ENCODE measurements around the gene THADA. TPM values are rescaled to one million over a fixed set of nuclear protein-coding genes. Genes with fewer than 3 reads are reported as not detected.

THADA gene
- polyA plus RNA-seq, 3 donors: 31.0 to 43.5 (median 34.5) TPM

DNA sequence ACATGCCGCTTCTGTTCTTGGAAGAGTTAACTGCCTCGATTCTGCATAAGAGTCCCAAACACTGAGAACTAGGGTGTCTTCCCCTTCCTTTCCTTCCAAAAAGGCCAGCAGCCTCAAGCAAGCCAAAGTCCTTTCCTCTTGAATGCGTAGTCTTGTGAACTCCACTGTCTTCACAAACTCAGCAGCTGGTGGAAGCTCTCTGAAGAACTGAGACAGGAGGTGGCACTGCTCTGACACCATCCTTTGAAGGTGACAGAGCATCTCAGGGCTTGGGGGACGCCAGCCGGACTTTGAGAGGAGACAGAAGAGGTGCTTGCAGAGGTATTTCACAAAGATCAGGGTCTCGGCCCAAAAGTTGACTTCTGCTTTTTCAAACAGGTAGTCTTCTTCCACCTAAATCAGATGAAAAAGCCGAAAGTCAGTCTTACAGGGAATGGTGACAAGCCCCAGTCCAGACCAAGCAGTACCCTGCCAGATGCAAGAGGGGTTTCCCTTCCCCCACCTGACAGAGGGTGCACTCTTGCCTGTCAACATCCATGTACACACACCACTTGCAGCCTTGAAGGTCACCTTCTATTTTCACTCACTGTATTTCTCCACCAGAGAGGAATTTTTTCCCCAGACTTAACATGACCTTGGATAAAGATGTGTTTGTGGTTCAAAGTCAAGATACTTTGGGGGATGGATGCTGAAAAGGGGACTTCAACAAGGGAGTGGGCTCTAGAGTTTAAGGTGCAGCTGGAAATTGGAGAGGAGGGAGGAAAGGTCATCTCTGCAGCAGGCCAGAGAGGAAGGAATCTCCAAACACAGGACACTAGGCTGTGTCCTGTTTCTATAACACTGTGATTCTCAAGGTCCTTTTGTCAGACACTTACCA lies 364.6 kb downstream of the THADA start:
- DNase-seq (ENCODE audit: extremely low read depth in 1 of 11, low read depth in 9 of 11, low spot score in 4 of 11): no peak

DNA sequence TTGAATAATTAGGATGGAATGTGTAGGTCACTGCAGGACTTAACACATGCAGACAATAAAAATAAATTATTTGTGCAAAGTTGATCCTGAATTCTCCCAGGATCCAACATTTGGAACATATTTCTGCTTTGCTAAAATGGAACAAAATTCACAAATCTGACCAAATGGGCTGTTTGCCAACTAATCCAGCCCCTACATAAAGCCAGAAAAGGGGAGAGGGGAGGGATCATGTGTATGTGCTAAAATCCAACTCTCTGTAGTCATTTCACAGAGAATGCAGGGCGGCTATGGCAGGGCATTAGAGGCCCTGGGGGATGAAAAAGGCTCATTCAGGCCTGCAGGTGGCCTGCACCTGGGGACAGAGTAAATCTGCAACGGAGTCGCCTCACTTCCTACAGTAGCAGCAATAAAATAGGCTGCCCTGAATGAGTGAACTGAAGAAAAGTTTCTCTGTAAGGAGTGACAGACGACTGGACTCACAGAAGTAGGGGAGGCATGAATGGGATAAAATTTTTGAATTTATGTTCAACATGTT lies 365.4 kb downstream of the THADA start:
- no peak for DNase-seq (ENCODE audit: extremely low read depth in 1 of 11, low read depth in 9 of 11, low spot score in 4 of 11)

- no peak for DNase-seq (ENCODE audit: extremely low read depth in 1 of 11, low read depth in 9 of 11, low spot score in 4 of 11)
Observed at GRCh38 chr2:43228756-43229659, 366.8 kb downstream of the THADA start.

DNA sequence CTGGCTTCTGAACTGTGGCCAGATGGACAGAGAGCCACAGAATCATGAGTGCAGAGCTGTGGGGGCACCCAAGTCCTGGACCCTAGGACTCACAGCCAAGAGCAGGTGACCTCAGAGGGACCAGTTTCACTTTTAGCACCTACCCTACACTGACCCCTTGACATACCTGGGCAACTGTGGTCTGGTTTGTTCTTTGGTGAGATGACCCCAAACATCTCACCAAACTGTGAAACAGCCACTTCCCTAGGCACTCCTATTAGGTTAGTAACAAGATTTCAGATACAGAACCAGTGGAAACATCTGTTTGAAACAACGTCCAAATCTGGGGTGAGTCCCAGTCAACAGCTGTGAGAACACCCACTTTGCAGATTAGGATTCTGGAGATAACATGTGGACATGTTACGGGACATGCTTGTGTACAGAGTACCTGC lies 367.5 kb downstream of the THADA start:
- no peak for DNase-seq (ENCODE audit: extremely low read depth in 1 of 11, low read depth in 9 of 11, low spot score in 4 of 11)

DNA sequence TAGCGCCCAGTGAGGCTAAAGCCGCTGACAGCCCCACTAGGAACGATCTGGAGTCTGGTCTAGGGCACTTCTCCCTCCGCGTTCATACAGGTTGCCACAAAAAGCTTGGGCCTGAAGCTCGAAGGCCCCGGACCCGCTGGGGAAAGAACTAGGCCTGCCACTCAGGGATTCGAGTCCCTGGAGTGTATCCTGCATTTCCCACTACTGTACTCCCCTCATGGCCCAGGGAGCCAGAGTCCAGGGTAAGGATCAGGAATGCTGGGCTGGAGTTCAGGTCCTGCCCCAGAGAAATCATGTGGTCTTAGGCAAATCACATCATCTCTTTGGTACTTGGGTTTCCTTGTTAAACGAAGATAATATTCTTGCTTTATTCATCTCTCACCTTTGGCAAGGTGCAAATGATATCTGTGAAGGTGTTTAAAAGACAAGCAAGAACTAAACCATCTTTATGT lies 368.0 kb downstream of the THADA start:
- DNase-seq (ENCODE audit: extremely low read depth in 1 of 11, low read depth in 9 of 11, low spot score in 4 of 11): no peak

GRCh38 chr2:43226955-43227829 lies 368.6 kb downstream of the THADA start:
- DNase-seq (ENCODE audit: extremely low read depth in 1 of 11, low read depth in 9 of 11, low spot score in 4 of 11): peak in 5 of 11 donors; percentile 65 to 77 (median 73)

GRCh38 chr2:43226558-43226954 lies 369.3 kb downstream of the THADA start, which contains the start of gene ZFP36L2:
Gene ZFP36L2 (minus strand): TSS chr2:43226606. CDS start chr2:43226315, 291 bp downstream.
- DNase-seq (ENCODE audit: extremely low read depth in 1 of 11, low read depth in 9 of 11, low spot score in 4 of 11): peak in 8 of 11 donors; percentile 92 to 97 (median 96)

DNA sequence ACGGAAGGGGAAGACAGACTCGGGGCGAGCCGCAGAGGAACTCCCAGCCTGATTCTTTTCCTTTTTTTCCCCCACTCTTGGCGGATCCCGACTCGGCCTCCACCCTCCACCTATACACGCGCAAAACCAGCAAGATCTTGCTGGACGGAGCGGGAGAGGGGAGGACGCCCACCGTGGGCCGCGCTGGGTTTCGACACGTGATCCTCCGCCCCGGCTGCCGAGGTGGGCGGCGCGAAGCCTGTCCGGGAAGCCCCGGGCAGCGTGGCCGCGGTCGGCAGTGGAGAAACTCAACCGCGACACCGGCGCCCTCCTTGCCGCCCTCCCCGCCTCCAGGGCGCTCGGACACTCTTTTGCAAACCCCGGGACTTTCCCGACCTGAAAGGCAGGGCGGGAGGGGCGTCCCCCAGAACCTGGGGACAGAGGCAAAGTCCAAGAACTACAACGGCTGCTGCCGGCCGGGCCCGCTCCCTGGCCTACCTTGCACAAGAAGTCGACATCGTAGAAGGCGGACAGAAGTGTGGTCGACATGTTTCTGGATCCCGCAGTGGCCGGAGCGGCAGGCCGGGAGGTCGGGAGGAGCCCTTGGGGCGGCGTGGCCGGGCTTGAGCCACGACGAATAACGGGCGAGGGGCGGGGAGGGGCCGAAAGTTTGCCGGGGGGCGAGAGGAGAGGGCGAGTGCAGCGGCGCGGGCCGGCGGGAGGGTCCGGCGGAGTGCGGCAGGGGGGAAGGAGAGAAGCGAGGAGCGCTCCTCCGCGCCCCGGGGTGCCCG lies 369.9 kb downstream of the THADA start:
- DNase-seq (ENCODE audit: extremely low read depth in 1 of 11, low read depth in 9 of 11, low spot score in 4 of 11): peak in 4 of 11 donors; percentile 51 to 68 (median 66)

- peak in 3 of 11 donors; percentile 28 to 40 (median 39) for DNase-seq (ENCODE audit: extremely low read depth in 1 of 11, low read depth in 9 of 11, low spot score in 4 of 11)
Observed at GRCh38 chr2:43225093-43225787, 370.6 kb downstream of the THADA start.

GRCh38 chr2:43224571-43225092 lies 371.2 kb downstream of the THADA start:
- no peak for DNase-seq (ENCODE audit: extremely low read depth in 1 of 11, low read depth in 9 of 11, low spot score in 4 of 11)

DNA sequence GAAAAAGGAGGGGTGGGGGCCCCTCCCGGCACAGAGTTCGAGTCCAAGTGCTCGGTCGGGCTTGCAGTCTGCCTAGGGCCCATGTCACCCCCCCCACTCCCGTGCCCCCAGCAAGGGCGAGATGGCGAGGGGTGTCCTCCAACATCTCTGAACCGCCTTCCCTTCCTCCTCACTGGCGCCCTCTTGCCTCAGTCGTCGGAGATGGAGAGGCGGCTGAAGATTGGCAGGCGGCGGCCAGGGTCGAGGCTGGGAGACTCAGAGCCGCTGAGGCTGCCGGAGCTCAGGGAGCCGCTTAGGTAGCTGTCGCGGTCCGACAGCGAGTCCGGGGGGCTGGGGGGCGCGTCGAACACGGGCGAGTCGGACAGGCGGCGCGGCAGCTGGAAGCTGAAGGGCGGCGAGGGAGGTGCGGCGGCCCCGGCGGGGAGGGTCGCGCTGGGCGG lies 371.7 kb downstream of the THADA start:
- DNase-seq (ENCODE audit: extremely low read depth in 1 of 11, low read depth in 9 of 11, low spot score in 4 of 11): peak in 4 of 11 donors; percentile 67 to 78 (median 70)

DNA sequence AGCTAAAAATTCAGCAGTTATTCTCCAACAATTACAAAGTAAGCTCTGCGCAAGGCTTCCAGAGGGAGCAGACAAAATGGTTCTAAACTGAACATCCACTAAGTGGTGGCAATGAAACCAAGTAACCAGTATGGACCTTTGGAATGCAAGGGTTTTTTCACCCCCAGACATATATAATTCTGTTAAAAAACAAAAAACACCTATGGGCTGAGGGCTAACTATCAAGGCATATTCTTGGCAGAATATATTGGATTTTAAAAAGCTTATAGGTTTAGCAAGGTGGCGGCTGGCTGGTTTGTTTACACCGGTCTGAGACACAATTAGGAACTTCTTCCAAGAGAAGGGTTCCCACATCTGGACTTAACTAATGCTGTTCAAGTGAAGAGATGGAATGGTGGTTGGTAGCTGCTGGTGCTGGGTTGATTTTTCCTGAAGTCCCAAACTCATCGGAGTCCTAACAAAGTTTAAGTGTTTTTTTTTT lies 372.3 kb downstream of the THADA start:
- no peak for DNase-seq (ENCODE audit: extremely low read depth in 1 of 11, low read depth in 9 of 11, low spot score in 4 of 11)

DNA sequence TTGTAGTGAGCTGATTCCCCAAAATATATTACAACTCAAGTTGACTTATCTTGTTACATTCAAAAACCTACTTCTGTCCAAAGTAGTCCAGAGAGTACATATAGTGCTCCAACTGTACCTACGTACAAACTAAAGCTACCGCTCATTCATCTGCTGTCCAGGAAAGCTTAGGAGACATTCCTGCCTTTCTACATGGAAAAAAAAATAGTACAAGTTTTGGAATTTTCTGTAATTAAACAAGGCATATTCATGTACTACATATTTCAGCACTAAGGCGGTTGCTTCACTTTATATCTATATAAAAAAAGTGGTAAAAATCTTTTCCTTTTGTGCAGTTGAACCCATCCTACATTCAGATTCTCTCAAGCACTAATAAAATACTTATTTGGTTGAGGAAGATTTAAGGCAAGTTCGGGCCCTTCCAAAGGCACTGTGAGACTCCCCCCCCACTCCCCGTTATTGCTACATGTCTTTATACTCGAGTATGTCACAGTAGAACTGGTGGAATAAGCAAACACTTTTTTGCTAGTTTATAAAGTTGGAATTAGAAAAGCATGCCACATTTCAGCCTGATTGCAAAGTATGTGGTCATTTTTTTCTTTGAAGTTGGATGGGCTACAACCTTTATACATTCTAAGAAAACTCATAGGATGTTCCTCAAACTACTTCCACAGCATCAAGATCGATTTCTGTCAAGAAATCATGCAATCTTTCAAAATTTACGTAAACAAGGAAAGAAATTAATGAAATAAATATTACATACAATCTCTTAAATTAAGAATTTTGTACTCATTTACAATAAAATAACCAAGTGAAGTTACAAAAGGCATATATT lies 373.1 kb downstream of the THADA start:
- DNase-seq (ENCODE audit: extremely low read depth in 1 of 11, low read depth in 9 of 11, low spot score in 4 of 11): no peak

GRCh38 chr2:43221763-43222474 lies 373.9 kb downstream of the THADA start:
- DNase-seq (ENCODE audit: extremely low read depth in 1 of 11, low read depth in 9 of 11, low spot score in 4 of 11): peak in 8 of 11 donors; percentile 83 to 93 (median 92)

DNA sequence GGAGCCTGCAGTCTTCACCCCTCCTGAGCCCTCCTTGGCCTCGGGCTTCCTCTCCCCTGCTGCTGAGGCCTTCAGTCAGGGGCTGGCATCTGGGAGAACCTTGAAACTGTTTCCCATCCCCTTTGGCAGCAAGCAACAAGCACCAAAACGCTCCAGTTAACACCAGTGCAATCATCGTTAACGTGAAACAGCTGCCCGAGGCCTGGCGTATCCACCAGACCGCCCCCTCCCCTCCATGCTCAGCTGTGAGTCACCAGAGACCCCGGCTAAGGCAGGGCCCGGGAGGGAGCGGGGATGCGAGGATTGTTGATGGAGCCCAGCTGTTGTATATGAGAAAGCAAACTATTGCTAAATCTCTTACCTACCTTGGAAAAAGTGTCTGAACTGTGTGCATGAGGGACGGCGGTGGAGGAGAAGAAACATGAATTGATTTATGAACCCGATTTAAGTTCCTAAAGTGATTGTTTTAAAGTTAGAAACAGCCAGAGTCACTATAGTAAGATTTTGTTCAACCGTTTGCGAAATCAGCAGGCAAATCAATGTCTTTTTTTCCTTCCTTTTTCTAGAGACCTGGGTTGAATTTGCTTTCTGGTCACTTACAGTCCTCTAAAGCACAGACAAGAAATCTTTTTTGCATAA lies 374.6 kb downstream of the THADA start:
- DNase-seq (ENCODE audit: extremely low read depth in 1 of 11, low read depth in 9 of 11, low spot score in 4 of 11): peak in 8 of 11 donors; percentile 85 to 94 (median 92)

Measured in renal cortex interstitium (tissue), 11 donors.